HG03280 (cell line): Measurements from ENCODE around the gene WSB2.
"Not testable (repeated sequence)": the region's sequence is repeated elsewhere in the genome, so short reads cannot be mapped to it uniquely, and the experiment has no call there.

Source experiments
- ATAC-seq: cut with Tn5 transposase; IDR thresholded peaks from one replicate; pipeline ENCODE4 v1.9.1; 2021; ENCODE audit warnings: mild to moderate bottlenecking, moderate library complexity; ENCODE audit not compliant: unreplicated experiment

Gene WSB2

DNA sequence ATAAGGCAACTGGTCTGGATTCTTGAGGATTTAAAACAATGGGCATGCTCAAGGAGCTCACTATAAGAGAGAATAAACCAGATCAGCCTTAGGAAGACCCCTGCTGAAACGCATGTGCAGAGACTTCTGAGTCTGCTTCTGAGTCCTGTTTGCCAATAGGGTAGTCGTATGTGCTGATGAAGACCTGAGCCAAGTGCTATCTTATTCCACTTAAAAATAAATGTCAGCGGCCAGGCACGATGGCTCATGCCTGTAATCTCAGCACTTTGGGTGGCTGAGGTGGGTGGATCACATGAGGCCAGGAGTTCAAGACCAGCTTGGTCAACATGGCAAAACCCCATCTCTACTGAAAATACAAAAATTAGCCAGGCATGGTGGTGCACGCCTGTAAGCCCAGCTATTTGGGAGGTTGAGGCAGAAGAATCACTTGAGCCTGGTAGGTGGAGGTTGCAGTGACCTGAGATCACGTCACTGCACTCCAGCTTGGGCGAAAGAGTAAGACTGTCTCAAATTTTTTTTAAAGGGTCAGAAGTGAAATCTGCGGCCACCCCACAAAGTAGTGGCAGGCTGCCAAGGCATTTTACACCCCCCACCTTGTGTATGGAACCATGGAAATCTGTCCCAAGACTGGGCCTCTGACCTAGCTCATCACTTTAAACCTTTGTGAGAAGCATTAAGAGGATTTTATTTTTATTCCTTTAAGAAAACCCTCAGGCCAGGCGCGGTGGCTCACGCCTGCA is 24.1 kb downstream of the WSB2 start:
- ATAC-seq, result no peak

DNA sequence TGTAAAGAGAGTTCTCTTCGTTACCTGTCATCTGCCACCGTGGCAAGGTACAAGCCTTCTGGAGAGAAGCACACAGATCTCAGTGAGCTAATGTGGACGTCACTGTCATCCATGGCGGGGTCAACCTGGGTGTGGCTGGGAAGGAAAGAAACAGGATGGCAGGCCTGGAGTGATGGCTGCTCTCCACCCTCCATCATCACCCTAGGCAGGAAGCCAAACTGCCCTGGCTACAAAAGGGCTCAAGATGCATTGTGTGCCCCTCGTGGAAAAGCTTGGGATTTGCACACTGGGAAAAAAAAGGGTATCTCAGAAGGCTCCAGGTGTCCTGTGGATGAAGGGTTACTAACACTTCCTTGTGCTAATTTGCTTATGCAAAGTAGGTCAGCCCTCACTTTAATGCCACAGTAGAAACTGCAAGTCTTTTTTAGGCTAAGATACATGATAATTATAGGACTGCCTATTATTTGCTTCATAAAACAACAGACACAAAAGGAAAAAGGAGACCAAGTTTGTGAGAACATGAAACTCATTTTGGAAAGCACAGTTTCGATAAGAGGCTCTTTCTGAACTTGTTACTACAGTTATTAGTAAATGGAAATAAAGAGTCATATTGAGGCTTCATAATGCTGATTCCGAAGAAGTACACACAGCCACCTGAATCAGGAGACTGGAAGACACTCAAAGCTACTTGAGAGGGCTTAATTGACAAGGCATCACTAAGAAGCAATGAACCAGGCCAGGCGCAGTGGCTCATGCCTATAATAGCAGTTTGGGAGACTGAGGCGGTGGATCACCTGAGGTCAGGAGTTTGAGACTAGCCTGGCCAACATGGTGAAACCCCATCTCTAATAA is 25.6 kb downstream of the WSB2 start:
- peak; percentile 71 for ATAC-seq

DNA sequence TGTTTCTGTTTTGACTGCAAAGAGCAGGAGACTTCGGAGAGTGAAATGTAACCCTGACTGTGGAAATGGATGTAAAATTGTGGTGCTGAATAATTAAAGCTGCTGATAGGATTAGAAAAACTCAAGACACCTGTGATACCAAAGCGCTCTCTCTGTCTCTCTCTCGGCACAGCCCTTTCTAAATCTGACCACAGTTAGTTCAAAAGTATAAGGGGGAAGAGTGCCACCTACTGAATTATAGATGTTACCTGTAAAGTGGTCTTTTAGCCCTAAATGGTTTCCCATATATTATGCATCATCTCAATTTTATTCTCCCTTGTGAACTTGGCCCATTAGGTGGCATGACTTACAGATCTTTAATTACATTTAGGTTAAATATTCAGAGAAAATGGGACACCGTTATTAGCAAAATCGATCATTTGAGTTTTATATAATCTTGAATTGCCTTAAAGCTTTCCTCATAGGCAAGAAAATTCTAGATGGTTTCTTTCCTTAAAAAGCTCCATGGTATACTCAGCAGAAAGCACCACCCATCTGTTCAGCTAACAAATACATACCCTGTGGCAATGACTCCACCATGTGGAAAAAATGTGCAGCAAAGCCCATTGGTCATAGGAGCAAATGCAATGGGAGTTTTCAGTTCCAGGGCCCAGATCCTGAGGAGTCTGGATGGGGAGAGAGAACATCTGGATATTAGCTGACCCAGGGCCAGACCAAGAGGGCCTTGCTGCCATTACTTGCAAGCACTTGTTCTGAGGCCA is 26.4 kb downstream of the WSB2 start:
- no peak for ATAC-seq

- ATAC-seq, result no peak
Observed at GRCh38 chr12:118033902-118034301, 27.1 kb downstream of the WSB2 start.

DNA sequence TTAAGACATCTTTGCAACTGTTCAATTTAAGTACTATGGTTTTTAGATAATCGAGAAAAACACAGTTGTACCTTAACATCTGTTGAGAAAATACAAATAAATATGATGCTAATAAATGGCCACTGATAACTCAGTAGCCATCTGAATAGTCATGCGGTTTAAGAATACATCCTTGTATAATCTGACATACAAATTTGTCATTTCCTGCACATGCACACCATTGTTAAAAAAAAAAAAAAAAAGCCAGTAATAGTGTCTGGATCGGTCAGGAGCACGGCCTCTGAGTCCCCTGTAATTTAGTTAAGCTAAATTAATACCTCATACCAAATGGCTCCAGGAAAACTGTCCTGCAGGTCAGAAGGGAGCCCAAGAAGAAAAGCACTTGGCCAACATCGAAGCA is 27.7 kb downstream of the WSB2 start:
- ATAC-seq, result no peak

DNA sequence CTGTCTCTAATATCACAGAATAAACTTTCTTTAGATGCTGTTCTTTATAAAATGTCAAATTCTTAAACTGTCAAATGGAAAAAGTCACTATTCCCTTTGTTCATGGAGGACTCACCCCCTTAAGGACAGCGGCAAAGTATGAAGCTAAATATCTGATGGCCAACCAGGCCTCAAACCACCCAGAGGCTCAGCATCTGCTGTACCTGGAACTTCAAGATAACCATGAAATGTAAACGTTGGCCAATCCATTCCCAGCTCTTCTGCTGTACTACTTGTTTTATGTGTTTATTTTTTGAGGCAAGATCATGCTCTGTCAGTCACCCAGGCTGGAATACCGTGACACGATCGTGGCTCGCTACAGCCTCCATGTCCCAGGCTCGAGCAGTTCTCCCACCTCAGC is 28.8 kb downstream of the WSB2 start:
- no peak for ATAC-seq

- ATAC-seq, result no peak
Observed at GRCh38 chr12:118029166-118029565, 31.8 kb downstream of the WSB2 start.

GRCh38 chr12:118025168-118025567 is 35.8 kb downstream of the WSB2 start:
- ATAC-seq, result no peak

GRCh38 chr12:118023301-118023860 is 37.6 kb downstream of the WSB2 start:
- ATAC-seq, result no peak

DNA sequence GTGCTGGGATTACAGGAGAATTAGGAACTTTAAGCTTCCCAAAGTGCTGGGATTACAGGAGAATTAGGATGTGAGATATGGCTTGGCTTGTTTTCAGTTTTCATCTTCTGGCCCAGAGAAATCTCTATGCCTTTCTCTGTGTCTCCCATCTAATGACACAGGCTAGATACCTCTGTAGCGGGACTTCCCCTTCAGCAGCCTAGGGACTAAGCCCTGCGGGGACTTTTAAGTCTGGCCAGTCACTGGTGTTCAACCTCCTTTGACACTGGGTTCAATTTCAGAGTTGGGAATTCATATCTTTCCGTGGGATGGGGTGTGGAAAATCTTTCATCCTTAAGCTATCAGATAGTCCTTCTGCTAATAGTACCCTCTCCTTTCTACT is 38.3 kb downstream of the WSB2 start:
- no peak for ATAC-seq

DNA sequence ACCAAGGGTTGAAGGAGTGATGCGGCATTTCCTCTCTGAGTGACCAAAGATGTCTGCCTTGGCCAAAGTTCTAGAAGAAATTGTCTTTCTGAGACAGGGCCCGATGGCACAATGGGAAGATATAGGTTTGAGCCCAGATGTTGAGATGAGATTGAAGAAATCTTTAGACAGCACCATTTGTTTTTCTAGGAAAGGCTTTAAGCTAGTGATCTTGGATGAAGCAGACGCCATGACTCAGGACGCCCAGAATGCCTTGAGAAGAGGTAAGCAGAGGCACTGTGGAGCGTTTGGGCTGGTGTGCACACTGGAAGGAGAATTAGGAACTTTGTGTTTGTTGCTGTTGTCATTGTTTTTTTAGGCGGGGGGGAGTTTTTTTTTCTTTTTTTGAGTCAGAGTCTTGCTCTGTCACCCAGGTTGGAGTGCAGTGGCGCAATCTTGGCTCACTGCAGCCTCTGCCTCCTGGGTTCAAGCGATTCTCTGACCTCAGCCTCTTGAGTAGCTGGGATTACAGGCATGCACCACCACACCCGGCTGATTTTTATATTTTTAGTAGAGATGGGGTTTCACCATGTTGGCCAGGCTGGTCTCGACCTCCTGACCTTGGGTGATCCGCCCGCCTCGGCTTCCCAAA is 38.8 kb downstream of the WSB2 start:
- ATAC-seq, result not testable (repeated sequence)

GRCh38 chr12:118020036-118020435 is 40.9 kb downstream of the WSB2 start:
- no peak for ATAC-seq

- no peak for ATAC-seq
Observed at GRCh38 chr12:118017926-118018325, 43.1 kb downstream of the WSB2 start.

- peak; percentile 99 for ATAC-seq
Observed at GRCh38 chr12:118016424-118017264, 44.3 kb downstream of the WSB2 start, which contains the start of gene RFC5. RFC5 (plus strand) TSS chr12:118016703; CDS start chr12:118016828, 125 bp downstream.

- ATAC-seq, result no peak
Observed at GRCh38 chr12:118015944-118016343, 45.0 kb downstream of the WSB2 start.

- ATAC-seq, result no peak
Observed at GRCh38 chr12:118015306-118015705, 45.7 kb downstream of the WSB2 start.

DNA sequence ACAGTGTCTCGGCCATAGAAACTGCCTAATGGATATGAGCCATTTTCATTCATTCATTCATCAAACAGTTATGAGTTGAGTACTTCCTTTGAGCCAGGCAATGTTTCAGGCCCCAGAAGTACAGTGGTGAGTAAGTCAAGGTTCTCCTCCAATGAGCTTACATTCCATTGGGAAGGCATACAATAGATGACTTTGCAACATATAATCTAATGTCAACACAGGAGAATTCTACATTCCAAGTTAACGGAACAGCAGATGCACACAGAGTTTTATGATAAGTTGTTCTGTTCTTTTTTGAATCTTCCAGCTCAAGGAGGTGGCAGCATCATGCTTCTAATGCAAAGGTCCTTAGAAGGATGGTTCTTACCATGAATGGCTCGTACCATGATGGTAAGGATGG is 47.7 kb downstream of the WSB2 start:
- no peak for ATAC-seq

GRCh38 chr12:118011961-118012360 is 49.0 kb downstream of the WSB2 start:
- ATAC-seq, result no peak

GRCh38 chr12:118011377-118011776 is 49.6 kb downstream of the WSB2 start:
- no peak for ATAC-seq

- ATAC-seq, result no peak
Observed at GRCh38 chr12:118010903-118011302, 50.1 kb downstream of the WSB2 start.
